ENCODE data around the gene CNTNAP5. TPM values are rescaled to one million over a fixed set of nuclear protein-coding genes. Genes with fewer than 3 reads are reported as not detected.

The CNTNAP5 gene
- total RNA-seq, 1 experiment from 2014 or later, result 0.48 TPM

DNA sequence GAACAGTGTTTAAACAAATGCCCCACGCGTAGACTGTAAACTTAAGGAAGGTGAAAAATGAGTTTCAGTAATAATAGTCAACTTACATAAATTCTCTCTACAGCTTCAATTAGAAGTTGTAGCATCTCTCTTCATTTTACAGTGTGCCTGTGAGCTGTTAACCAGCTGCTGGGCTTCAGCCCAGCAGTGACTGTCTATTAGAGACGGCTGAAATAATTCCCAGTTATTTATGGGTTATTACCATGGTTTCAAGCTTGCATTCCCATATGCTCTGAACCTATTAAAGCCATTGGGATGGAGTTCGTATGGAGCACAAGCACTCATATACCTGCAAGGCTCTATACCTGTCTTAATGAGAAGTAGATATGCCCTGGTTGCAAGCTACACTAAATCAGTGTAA lies 501.1 kb downstream of the CNTNAP5 start:
- Histone ChIP-seq H3K79me2 (ENCODE audit: insufficient read depth, low read length) (no peaks in the 10 kb centered on the region), H3K4me1 (ENCODE audit: insufficient read depth, low read length) (no peaks in the 10 kb centered on the region; the same call in 1 of the 2 replicates), H4K8ac (replicated peaks; ENCODE audit: insufficient read length, low read depth, low read length) (no peak overlapping the region), H2BK120ac (ENCODE audit: low read depth, low read length, poor library complexity, severe bottlenecking) (no peak overlapping the region), H3K23ac (ENCODE audit: insufficient read length, low read depth, low read length) (no peak overlapping the region), H4K5ac (ENCODE audit: insufficient read length, low read depth, low read length) (no peak overlapping the region), H3K56ac (ENCODE audit: insufficient read length, low read depth, low read length) (no peak overlapping the region), H3K14ac (ENCODE audit: insufficient read depth, low read length) (no peak overlapping the region), H3K4me2 (ENCODE audit: insufficient read depth, insufficient read length, low read length) (no peak overlapping the region), H3K23me2 (ENCODE audit: insufficient read length, low read depth, low read length, poor library complexity, severe bottlenecking) (no peaks in the 10 kb centered on the region), H2AFZ (ENCODE audit: low read length) (no peak overlapping the region), H3K27me3 (ENCODE audit: insufficient read depth, low read length) (no peaks in the 10 kb centered on the region), H2BK12ac (ENCODE audit: insufficient read length, low read depth, low read length) (no peak overlapping the region), H3K18ac (ENCODE audit: insufficient read length, low read depth, low read length) (no peak overlapping the region), H3K27ac (ENCODE audit: insufficient read length, low read depth, low read length) (no peak overlapping the region), H3K4ac (ENCODE audit: low read depth, low read length) (no peak overlapping the region), H3T11ph (ENCODE audit: low read length) (no peak overlapping the region), H2AK5ac (ENCODE audit: insufficient read length, low read length) (no peak overlapping the region), H4K91ac (ENCODE audit: insufficient read length, low read depth, low read length) (no peak overlapping the region), H3K9me3 (ENCODE audit: control insufficient read depth, low read depth, low read length) (peaks cover 4% of the 10 kb centered on the region), H2BK20ac (ENCODE audit: low read depth, low read length, poor library complexity, severe bottlenecking) (no peak overlapping the region), H4K20me1 (ENCODE audit: control insufficient read depth, insufficient read depth, insufficient read length) (no peaks in the 10 kb centered on the region), H2BK5ac (ENCODE audit: insufficient read length, low read length) (no peak overlapping the region), H3K79me1 (ENCODE audit: insufficient read depth, low read depth, low read length, poor library complexity, severe bottlenecking) (no peaks in the 10 kb centered on the region), H2BK15ac (ENCODE audit: low read depth, low read length) (no peak overlapping the region), H3K9ac (ENCODE audit: extremely low read depth, insufficient read length, low read length) (no peak overlapping the region)
- Mint-ChIP-seq H3K27me3 (ENCODE audit: low read depth) (no peaks in the 10 kb centered on the region), H3K9me3 (peaks cover 0 to 5% of the 10 kb centered on the region in 2 experiments; a peak in 2 of 5 replicates), H3K36me3 (ENCODE audit: insufficient read depth in 1 of 3, low read depth in 3 of 3) (0 out of 7 replicates have a peak, but pooled peaks cover 0 to 9% (median 0%) of the 10 kb centered on the region in 3 experiments), H3K27ac (no peak overlapping the region; a peak in 1 of 7 replicates), H3K4me3 (no peak overlapping the region), H3K4me1 (peaks cover 22% of the 10 kb centered on the region in 2 experiments)
- DNase-seq, result no peak
- TF ChIP-seq, protein P1, sequence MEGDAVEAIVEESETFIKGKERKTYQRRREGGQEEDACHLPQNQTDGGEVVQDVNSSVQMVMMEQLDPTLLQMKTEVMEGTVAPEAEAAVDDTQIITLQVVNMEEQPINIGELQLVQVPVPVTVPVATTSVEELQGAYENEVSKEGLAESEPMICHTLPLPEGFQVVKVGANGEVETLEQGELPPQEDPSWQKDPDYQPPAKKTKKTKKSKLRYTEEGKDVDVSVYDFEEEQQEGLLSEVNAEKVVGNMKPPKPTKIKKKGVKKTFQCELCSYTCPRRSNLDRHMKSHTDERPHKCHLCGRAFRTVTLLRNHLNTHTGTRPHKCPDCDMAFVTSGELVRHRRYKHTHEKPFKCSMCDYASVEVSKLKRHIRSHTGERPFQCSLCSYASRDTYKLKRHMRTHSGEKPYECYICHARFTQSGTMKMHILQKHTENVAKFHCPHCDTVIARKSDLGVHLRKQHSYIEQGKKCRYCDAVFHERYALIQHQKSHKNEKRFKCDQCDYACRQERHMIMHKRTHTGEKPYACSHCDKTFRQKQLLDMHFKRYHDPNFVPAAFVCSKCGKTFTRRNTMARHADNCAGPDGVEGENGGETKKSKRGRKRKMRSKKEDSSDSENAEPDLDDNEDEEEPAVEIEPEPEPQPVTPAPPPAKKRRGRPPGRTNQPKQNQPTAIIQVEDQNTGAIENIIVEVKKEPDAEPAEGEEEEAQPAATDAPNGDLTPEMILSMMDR (conservative IDR thresholded peaks at IDR 0.05), result no peak
- WGBS (ENCODE audit: extremely low coverage, insufficient read length, low lambda C conversion rate), result no CpG with 5 or more reads among the region's 4 CpGs
